CD4-positive, alpha-beta memory T cell (primary cell): ENCODE measurements around the gene MAB21L4. TPM values are rescaled to one million over a fixed set of nuclear protein-coding genes. Genes with fewer than 3 reads are reported as not detected.

Source experiments
- CTCF ChIA-PET: fragments of 350-600 bp; sonication (Branson Sonifier 250); formaldehyde crosslinking; loops from one replicate; lab custom pipeline; 2021; ENCODE audit warnings: inconsistent platforms; ENCODE audit not compliant: partially characterized antibody; lab: Charles Lee
- POLR2A ChIA-PET: fragments of 350-600 bp; sonication (Branson Sonifier 250); formaldehyde crosslinking; loops from one replicate; lab custom pipeline; 2021; ENCODE audit not compliant: partially characterized antibody; lab: Charles Lee
- DNase-seq, 5 donors: peaks; one replicate each; pipeline versions ENCODE4 v3.0.0 to v3.0.0-alpha.2; 2020 to 2022; ENCODE audit warnings: mixed read lengths in 1 of 5
- H3K27ac ChIP-seq: one replicate; pipeline ENCODE4 v1.7.0; 2013; ENCODE audit warnings: low read depth, low read length
- H3K27me3 ChIP-seq: 2 replicates; pipeline ENCODE4 v1.7.0; 2013; ENCODE audit warnings: mild to moderate bottlenecking, low read length, moderate library complexity; ENCODE audit not compliant: insufficient read depth
- H3K36me3 ChIP-seq: 2 replicates; pipeline ENCODE4 v1.7.0; 2013; ENCODE audit warnings: mild to moderate bottlenecking, low read length, moderate library complexity; ENCODE audit not compliant: insufficient read depth
- H3K4me1 ChIP-seq: 2 replicates; pipeline ENCODE4 v1.7.0; 2013; ENCODE audit warnings: mild to moderate bottlenecking, low read length, moderate library complexity; ENCODE audit not compliant: insufficient read depth
- H3K4me3 ChIP-seq, 2 donors: one replicate each; pipeline ENCODE4 v1.7.0; 2013; ENCODE audit warnings: low read length in 2 of 2, mild to moderate bottlenecking in 1 of 2
- H3K9me3 ChIP-seq, 2 donors: one replicate each; pipeline ENCODE4 v1.7.0; 2013; ENCODE audit warnings: low read length in 2 of 2, control low read depth in 1 of 2; ENCODE audit not compliant: control insufficient read depth in 1 of 2
- H3K27ac Mint-ChIP-seq, 7 donors: one replicate each; pipeline ENCODE4 v1.8.0; 2020 to 2021; ENCODE audit warnings: mixed read lengths in 7 of 7, mild to moderate bottlenecking in 6 of 7, inconsistent platforms in 3 of 7, moderate library complexity in 3 of 7
- H3K27me3 Mint-ChIP-seq, 2 donors: one replicate each; pipeline ENCODE4 v1.8.0; 2020 to 2021; ENCODE audit warnings: mixed read lengths in 2 of 2
- H3K36me3 Mint-ChIP-seq, 2 donors: one replicate each; pipeline ENCODE4 v1.8.0; 2020 to 2021; ENCODE audit warnings: mixed read lengths in 2 of 2, inconsistent platforms in 1 of 2, mild to moderate bottlenecking in 1 of 2
- H3K4me1 Mint-ChIP-seq, 4 donors: one replicate each; pipeline ENCODE4 v1.8.0; 2020 to 2021; ENCODE audit warnings: mixed read lengths in 4 of 4, mild to moderate bottlenecking in 1 of 4
- H3K4me3 Mint-ChIP-seq, 8 donors: one replicate each; pipeline ENCODE4 v1.8.0; 2020 to 2021; ENCODE audit warnings: mixed read lengths in 8 of 8, mild to moderate bottlenecking in 7 of 8, moderate library complexity in 6 of 8, inconsistent platforms in 3 of 8
- H3K9me3 Mint-ChIP-seq, 8 donors: one replicate each; pipeline ENCODE4 v1.8.0; 2020 to 2021; ENCODE audit warnings: mixed read lengths in 8 of 8, mild to moderate bottlenecking in 5 of 8, inconsistent platforms in 3 of 8, moderate library complexity in 1 of 8
- intact Hi-C: fragments of 100-400 bp; cut with micrococcal nuclease; formaldehyde crosslinking; loops from one replicate; pipeline ENCODE4 v1.15.1; 2023
- polyA plus RNA-seq, 2 donors: library from polyadenylated mRNA; unstranded; fragments of 300-500 nt; fragmentation: Illumina TruSeq; gene quantifications; one replicate each; pipeline ENCODE4 v1.2.3, GENCODE V29; 2021
- total RNA-seq, 2 experiments: library from RNA; stranded (reverse); gene quantifications; one replicate each; pipeline ENCODE4 v1.2.3, GENCODE V29; 2021

MAB21L4 gene
- total and polyA plus RNA-seq, 4 experiments from 2014 or later: not detected

DNA sequence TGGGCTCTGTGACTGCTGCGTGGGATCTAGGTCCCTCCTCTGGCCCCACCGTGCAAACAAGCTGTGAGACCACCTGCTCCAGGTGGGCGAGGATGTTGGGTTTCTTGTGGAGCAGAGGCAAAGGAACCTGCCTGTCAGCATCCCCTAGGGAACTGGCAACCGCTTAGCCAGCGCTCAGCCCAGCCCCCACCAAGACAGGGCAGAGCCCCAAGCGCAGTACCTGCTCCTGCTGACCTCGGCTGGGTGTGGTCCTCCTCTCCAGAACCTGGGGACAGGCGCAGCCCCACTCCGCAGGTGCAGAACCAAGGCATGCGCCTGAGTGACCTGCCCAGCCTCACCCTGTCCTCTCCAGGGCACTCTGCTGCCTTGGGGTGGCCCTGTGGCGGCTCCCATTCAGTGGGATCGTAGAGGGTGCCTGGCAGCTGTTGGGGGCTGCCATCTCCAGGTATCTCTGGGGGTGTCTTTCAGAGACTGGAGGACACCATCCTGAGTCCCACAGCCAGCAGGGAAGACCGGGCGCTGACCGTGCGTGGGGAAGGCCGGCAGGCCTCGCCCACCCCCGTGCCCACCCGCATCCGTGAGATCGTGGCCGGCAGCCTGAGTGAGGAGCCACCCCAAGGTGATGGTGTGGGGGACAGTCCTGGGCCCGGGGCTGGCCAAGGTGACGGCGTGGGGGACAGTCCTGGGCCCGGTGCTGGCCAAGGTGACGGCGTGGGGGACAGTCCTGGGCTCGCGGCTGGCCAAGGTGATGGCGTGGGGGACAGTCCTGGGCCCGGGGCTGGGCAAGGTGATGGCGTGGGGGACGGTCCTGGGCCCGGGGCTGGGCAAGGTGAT lies 22.5 kb upstream of the MAB21L4 start:
- no peaks in the 10 kb centered on the region for H3K36me3 Mint-ChIP-seq
- no peak overlapping the region for H3K27ac Mint-ChIP-seq
- Histone ChIP-seq H3K9me3 (no peaks in the 10 kb centered on the region), H3K36me3 (no peaks in the 10 kb centered on the region), H3K4me3 (no peak overlapping the region), H3K4me1 (no peaks in the 10 kb centered on the region), H3K27ac (no peak overlapping the region), H3K27me3 (no peaks in the 10 kb centered on the region)
- no peaks in the 10 kb centered on the region for H3K9me3 Mint-ChIP-seq
- no peaks in the 10 kb centered on the region for H3K4me1 Mint-ChIP-seq
- peaks cover 3 to 7% of the 10 kb centered on the region in 2 donors for H3K27me3 Mint-ChIP-seq
- intact Hi-C loops: no loop called here
- POLR2A ChIA-PET: no interaction called here
- no peak for DNase-seq
- H3K4me3 Mint-ChIP-seq: no peak overlapping the region
- CTCF ChIA-PET: no interaction called here

DNA sequence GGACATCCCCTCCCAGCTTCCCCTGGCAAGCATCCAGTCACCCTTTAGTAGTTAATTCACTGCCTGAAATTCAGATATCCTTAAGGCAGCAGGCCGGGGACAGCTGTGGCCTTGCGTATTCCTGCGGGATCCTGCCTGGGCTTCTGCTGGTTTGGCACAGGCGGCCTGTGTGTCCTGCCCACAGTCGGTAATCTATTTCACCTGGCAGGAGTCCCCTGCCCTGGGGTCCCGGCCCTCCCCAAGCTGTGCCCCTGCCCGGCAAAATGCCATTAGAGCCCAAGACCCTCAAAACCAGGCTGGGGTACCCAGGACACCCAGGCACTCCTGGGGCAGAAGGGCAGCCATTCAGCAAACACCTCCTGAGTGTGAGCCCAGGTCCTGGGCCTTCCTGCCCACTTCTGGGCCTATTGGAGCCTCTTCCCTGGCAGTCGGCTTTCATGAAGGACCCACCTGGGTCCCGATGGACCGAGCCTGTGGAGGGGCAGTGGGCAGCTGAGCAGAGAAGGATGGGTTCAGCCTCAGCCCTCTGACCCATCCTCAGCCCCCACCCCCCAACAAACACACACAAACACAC lies 21.8 kb upstream of the MAB21L4 start:
- Mint-ChIP-seq H3K27me3 (peaks cover 3 to 10% of the 10 kb centered on the region in 2 donors), H3K9me3 (no peaks in the 10 kb centered on the region), H3K36me3 (no peaks in the 10 kb centered on the region), H3K4me3 (no peak overlapping the region), H3K4me1 (no peaks in the 10 kb centered on the region), H3K27ac (no peak overlapping the region)
- no peaks in the 10 kb centered on the region for H3K9me3 ChIP-seq
- no peaks in the 10 kb centered on the region for H3K27me3 ChIP-seq
- POLR2A ChIA-PET: no interaction called here
- DNase-seq: no peak
- no peaks in the 10 kb centered on the region for H3K4me1 ChIP-seq
- H3K36me3 ChIP-seq: no peaks in the 10 kb centered on the region
- intact Hi-C loops: no loop called here
- H3K27ac ChIP-seq: no peak overlapping the region
- CTCF ChIA-PET: no interaction called here
- no peak overlapping the region for H3K4me3 ChIP-seq

- Histone ChIP-seq H3K27ac (no peak overlapping the region), H3K9me3 (no peaks in the 10 kb centered on the region), H3K27me3 (no peaks in the 10 kb centered on the region), H3K36me3 (no peaks in the 10 kb centered on the region), H3K4me1 (no peaks in the 10 kb centered on the region), H3K4me3 (no peak overlapping the region)
- Mint-ChIP-seq H3K27me3 (peaks cover 6 to 15% of the 10 kb centered on the region in 2 donors), H3K4me3 (no peak overlapping the region), H3K4me1 (no peaks in the 10 kb centered on the region), H3K36me3 (no peaks in the 10 kb centered on the region), H3K27ac (no peak overlapping the region), H3K9me3 (no peaks in the 10 kb centered on the region)
- POLR2A ChIA-PET: no interaction called here
- intact Hi-C loops: no loop called here
- no peak for DNase-seq
- CTCF ChIA-PET: no interaction called here
Observed at GRCh38 chr2:240917009-240917683, 21.2 kb upstream of the MAB21L4 start.

GRCh38 chr2:240916571-240917008 lies 20.6 kb upstream of the MAB21L4 start:
- intact Hi-C loops: no loop called here
- Mint-ChIP-seq H3K27ac (no peak overlapping the region), H3K27me3 (peaks cover 11 to 17% of the 10 kb centered on the region in 2 donors), H3K4me3 (no peak overlapping the region), H3K4me1 (no peaks in the 10 kb centered on the region), H3K9me3 (no peaks in the 10 kb centered on the region), H3K36me3 (no peaks in the 10 kb centered on the region)
- CTCF ChIA-PET: no interaction called here
- Histone ChIP-seq H3K27ac (no peak overlapping the region), H3K36me3 (no peaks in the 10 kb centered on the region), H3K9me3 (no peaks in the 10 kb centered on the region), H3K4me3 (no peak overlapping the region), H3K4me1 (no peaks in the 10 kb centered on the region), H3K27me3 (no peaks in the 10 kb centered on the region)
- POLR2A ChIA-PET: no interaction called here
- DNase-seq: no peak

DNA sequence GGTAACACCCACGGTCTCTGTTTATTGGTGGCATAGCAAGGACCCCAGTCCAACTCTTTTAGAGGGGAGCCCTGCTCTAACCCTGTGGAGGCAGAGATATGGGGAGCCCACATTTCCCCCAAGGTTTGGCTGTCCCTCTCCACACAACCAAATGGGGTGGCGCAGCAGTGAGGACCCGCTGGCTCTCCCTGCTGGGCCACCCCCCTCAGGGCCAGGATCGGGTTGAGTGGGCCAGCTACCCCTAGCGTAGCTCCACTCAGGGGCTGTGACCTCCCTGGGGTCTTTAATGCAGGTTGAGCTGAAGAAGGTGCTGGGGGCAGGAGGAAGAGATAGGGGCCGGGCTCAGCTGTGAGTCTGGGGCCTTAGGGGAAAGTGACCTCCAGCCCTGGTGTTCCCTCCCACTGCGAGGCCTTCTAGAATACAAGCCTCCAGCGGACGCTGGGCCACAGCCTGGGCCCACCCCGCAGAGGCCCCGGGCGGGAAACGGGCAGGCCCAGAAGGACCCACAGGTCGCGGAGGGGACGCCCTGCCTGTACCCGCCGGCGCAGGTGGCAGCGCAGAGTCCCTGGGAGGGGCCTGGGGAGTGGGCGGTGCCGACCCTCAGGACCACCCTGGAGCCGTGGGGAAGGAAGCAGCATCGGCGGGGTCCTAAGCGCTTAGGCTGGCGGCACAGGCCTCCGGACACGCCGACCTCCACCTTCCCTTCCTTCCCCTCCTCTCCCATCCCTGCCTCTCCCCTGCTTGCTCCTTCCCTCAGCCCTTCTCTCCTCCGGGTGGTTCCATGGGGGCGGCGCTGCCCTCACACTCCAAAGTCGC lies 19.8 kb upstream of the MAB21L4 start:
- no peaks in the 10 kb centered on the region for H3K36me3 ChIP-seq
- Mint-ChIP-seq H3K9me3 (no peaks in the 10 kb centered on the region), H3K4me1 (no peaks in the 10 kb centered on the region), H3K27me3 (peaks cover 12 to 17% of the 10 kb centered on the region in 2 donors), H3K4me3 (peak overlapping the region in 1 of 8 donors; percentile 48), H3K36me3 (no peaks in the 10 kb centered on the region), H3K27ac (no peak overlapping the region)
- POLR2A ChIA-PET: no interaction called here
- no peaks in the 10 kb centered on the region for H3K27me3 ChIP-seq
- no peak overlapping the region for H3K4me3 ChIP-seq
- no peak overlapping the region for H3K27ac ChIP-seq
- intact Hi-C loops: loop anchor here (2.0 kb wide), 1 partner anchor 163 kb away; no protein-coding TSS in a partner anchor
- no peak for DNase-seq
- H3K4me1 ChIP-seq: no peaks in the 10 kb centered on the region
- CTCF ChIA-PET: interaction anchor here (1.2 to 1.7 kb wide), 3 partner anchors 32 to 235 kb away, joined by 3 to 4 read pairs (median 3); no protein-coding TSS in a partner anchor
- H3K9me3 ChIP-seq: no peaks in the 10 kb centered on the region

GRCh38 chr2:240914645-240915525 lies 18.9 kb upstream of the MAB21L4 start:
- ChIA-PET CTCF (interaction anchor here (0.6 to 1.7 kb wide), 12 partner anchors 12 to 477 kb away, joined by 3 to 5 read pairs (median 3); partner anchors contain the start of gene PASK), POLR2A (no interaction called here)
- Mint-ChIP-seq H3K4me1 (no peaks in the 10 kb centered on the region), H3K4me3 (no peak overlapping the region), H3K9me3 (no peaks in the 10 kb centered on the region), H3K27ac (no peak overlapping the region), H3K27me3 (peaks cover 17 to 19% of the 10 kb centered on the region in 2 donors), H3K36me3 (no peaks in the 10 kb centered on the region)
- Histone ChIP-seq H3K36me3 (no peaks in the 10 kb centered on the region), H3K4me3 (no peak overlapping the region), H3K27ac (no peak overlapping the region), H3K4me1 (no peaks in the 10 kb centered on the region), H3K9me3 (no peaks in the 10 kb centered on the region), H3K27me3 (no peaks in the 10 kb centered on the region)
- intact Hi-C loops: loop anchor here (2.0 kb wide), 1 partner anchor 164 kb away; no protein-coding TSS in a partner anchor
- DNase-seq: no peak
